Natural killer cell (primary cell): ENCODE data around the gene INPP5A. TPM values are rescaled to one million over a fixed set of nuclear protein-coding genes. Genes with fewer than 3 reads are reported as not detected.

ENCODE experiments used
- ATAC-seq, 3 donors: fragments of 150-1000 bp in 2 of 3; fragments of 200-7000 bp in 1 of 3; cut with Tn5 transposase; 1 replicate in 1 of 3; 2 replicates in 2 of 3; pipeline ENCODE4 v1.10.0; 2021; ENCODE audit warnings: mild to moderate bottlenecking in 2 of 3, moderate library complexity in 2 of 3
- DNase-seq, 2 donors: peaks; one replicate each; pipeline versions ENCODE4 v3.0.0 to v3.0.0-alpha.2; 2013 to 2021; ENCODE audit warnings: mixed read lengths in 1 of 2
- H3K27ac ChIP-seq: one replicate; pipeline ENCODE4 v1.5.1; 2013; ENCODE audit warnings: mild to moderate bottlenecking, low read length
- H3K27me3 ChIP-seq: one replicate; pipeline ENCODE4 v1.6.1; 2013; ENCODE audit warnings: low read length; ENCODE audit not compliant: control insufficient read depth, insufficient read depth
- H3K36me3 ChIP-seq: one replicate; pipeline ENCODE4 v1.6.1; 2013; ENCODE audit warnings: low read length; ENCODE audit not compliant: control insufficient read depth, insufficient read depth
- H3K4me1 ChIP-seq: one replicate; pipeline ENCODE4 v1.6.1; 2013; ENCODE audit warnings: low read length; ENCODE audit not compliant: control insufficient read depth, insufficient read depth
- H3K4me3 ChIP-seq: one replicate; pipeline ENCODE4 v1.5.1; 2013; ENCODE audit warnings: low read length
- H3K9me3 ChIP-seq: one replicate; pipeline ENCODE4 v1.6.1; 2013; ENCODE audit warnings: low read length; ENCODE audit not compliant: control insufficient read depth, insufficient read depth
- H3K27ac Mint-ChIP-seq, 2 donors: one replicate each; pipeline ENCODE4 v1.8.0; 2022; ENCODE audit warnings: mild to moderate bottlenecking in 2 of 2, mixed read lengths in 2 of 2, moderate library complexity in 1 of 2
- H3K27me3 Mint-ChIP-seq, 2 donors: one replicate each; pipeline ENCODE4 v1.8.0; 2022; ENCODE audit warnings: low read depth in 2 of 2, mixed read lengths in 2 of 2
- H3K36me3 Mint-ChIP-seq: one replicate; pipeline ENCODE4 v1.8.0; 2022; ENCODE audit warnings: mixed read lengths
- H3K4me1 Mint-ChIP-seq, 2 donors: one replicate each; pipeline ENCODE4 v1.8.0; 2022; ENCODE audit warnings: mixed read lengths in 2 of 2
- H3K4me3 Mint-ChIP-seq: one replicate; pipeline ENCODE4 v1.8.0; 2022; ENCODE audit warnings: mild to moderate bottlenecking, moderate library complexity, mixed read lengths
- H3K9me3 Mint-ChIP-seq, 2 donors: one replicate each; pipeline ENCODE4 v1.8.0; 2022; ENCODE audit warnings: mixed read lengths in 2 of 2
- CTCF ChIP-seq: fragments of 200-600 bp; IDR thresholded peaks from one replicate; pipeline ENCODE4 v1.8.0; 2022; ENCODE audit warnings: antibody characterized with exemption
- WGBS: methylation state at CpG from one replicate; pipeline ENCODE4 v1.1.7; 2013; ENCODE audit warnings: missing lambda C conversion rate; ENCODE audit not compliant: insufficient coverage; 5-methylcytosine and 5-hydroxymethylcytosine counted together
- intact Hi-C: fragments of 100-400 bp; cut with micrococcal nuclease; formaldehyde crosslinking; loops from one replicate; pipeline ENCODE4 v1.14.2; 2022
- total RNA-seq, 4 donors: library from RNA; stranded (reverse); fragments of 120-200 nt in 1 of 4; gene quantifications; one replicate each; pipeline versions ENCODE4 v1.2.3 to v1.2.4, GENCODE V29; 2013 to 2022

INPP5A gene
- total RNA-seq, 3 donors from 2014 or later (not counting 1 experiment from before 2014, with no cell fraction given) = 12.6 to 38.6 (median 18.6) TPM

- no peak overlapping the region for H3K4me3 ChIP-seq
- no peaks in the 10 kb centered on the region for H3K9me3 ChIP-seq
- 95% methylated on average over 24 of the region's 24 CpGs for WGBS
- no peak for TF ChIP-seq CTCF
- ATAC-seq = no peak
- Mint-ChIP-seq H3K36me3 (no peaks in the 10 kb centered on the region), H3K9me3 (no peaks in the 10 kb centered on the region), H3K27me3 (no peaks in the 10 kb centered on the region), H3K4me1 (peaks cover 0 to 6% of the 10 kb centered on the region in 2 donors), H3K4me3 (no peak overlapping the region), H3K27ac (no peak overlapping the region)
- H3K27me3 ChIP-seq = no peaks in the 10 kb centered on the region
- H3K27ac ChIP-seq = no peak overlapping the region
- H3K36me3 ChIP-seq = no peaks in the 10 kb centered on the region
- DNase-seq = no peak
- H3K4me1 ChIP-seq = no peaks in the 10 kb centered on the region
- intact Hi-C loops = no loop called here
Measured at GRCh38 chr10:132714986-132715775, 177.6 kb downstream of the INPP5A start.

GRCh38 chr10:132715776-132716680, 178.4 kb downstream of the INPP5A start:
- intact Hi-C loops = no loop called here
- ATAC-seq (no peak), DNase-seq (no peak)
- Histone ChIP-seq H3K4me3 (no peak overlapping the region), H3K27ac (no peak overlapping the region), H3K4me1 (no peaks in the 10 kb centered on the region), H3K36me3 (no peaks in the 10 kb centered on the region), H3K9me3 (no peaks in the 10 kb centered on the region), H3K27me3 (no peaks in the 10 kb centered on the region)
- peaks cover 0 to 6% of the 10 kb centered on the region in 2 donors for H3K4me1 Mint-ChIP-seq
- no peak overlapping the region for H3K4me3 Mint-ChIP-seq
- WGBS = 96% methylated on average over 48 of the region's 48 CpGs
- H3K27me3 Mint-ChIP-seq = no peaks in the 10 kb centered on the region
- H3K9me3 Mint-ChIP-seq = no peaks in the 10 kb centered on the region
- TF ChIP-seq CTCF = no peak
- H3K36me3 Mint-ChIP-seq = no peaks in the 10 kb centered on the region
- no peak overlapping the region for H3K27ac Mint-ChIP-seq

GRCh38 chr10:132716691-132717490, 179.3 kb downstream of the INPP5A start:
- no peak overlapping the region for H3K27ac ChIP-seq
- no peaks in the 10 kb centered on the region for H3K36me3 ChIP-seq
- no peaks in the 10 kb centered on the region for H3K27me3 ChIP-seq
- no peaks in the 10 kb centered on the region for H3K4me1 ChIP-seq
- H3K9me3 Mint-ChIP-seq = no peaks in the 10 kb centered on the region
- TF ChIP-seq CTCF = no peak
- H3K27me3 Mint-ChIP-seq = no peaks in the 10 kb centered on the region
- peaks cover 0 to 11% of the 10 kb centered on the region in 2 donors for H3K4me1 Mint-ChIP-seq
- intact Hi-C loops = no loop called here
- no peaks in the 10 kb centered on the region for H3K9me3 ChIP-seq
- 93% methylated on average over 21 of the region's 27 CpGs for WGBS
- H3K27ac Mint-ChIP-seq = no peak overlapping the region
- H3K4me3 ChIP-seq = no peak overlapping the region
- ATAC-seq (no peak), DNase-seq (no peak)
- H3K36me3 Mint-ChIP-seq = no peaks in the 10 kb centered on the region
- H3K4me3 Mint-ChIP-seq = no peak overlapping the region
